Stimulated activated CD4-positive, alpha-beta T cell treated with anti-CD3 and anti-CD28 coated beads, Interleukin-4, amount 100 ng/mL, for 48 hours (primary cell): ENCODE data around the gene HLF.

Experiments used
- DNase-seq, 2 donors: peaks; one replicate each; pipeline ENCODE4 v3.0.0-alpha.2; 2020; ENCODE audit warnings: low read depth in 2 of 2

Gene HLF

GRCh38 chr17:55274355-55275255 is 9.8 kb downstream of the HLF start:
- DNase-seq, result no peak

- DNase-seq, result no peak
These were observed 11.4 kb downstream of the HLF start for GRCh38 chr17:55275894-55276804.

- DNase-seq, result no peak
These were observed 13.6 kb downstream of the HLF start for GRCh38 chr17:55278173-55278961.

GRCh38 chr17:55279203-55279602 is 14.4 kb downstream of the HLF start:
- no peak for DNase-seq

- DNase-seq, result no peak
These were observed 15.0 kb downstream of the HLF start for GRCh38 chr17:55279788-55280187.

GRCh38 chr17:55280212-55280611 is 15.5 kb downstream of the HLF start:
- DNase-seq, result no peak

GRCh38 chr17:55281649-55282378 is 17.1 kb downstream of the HLF start:
- no peak for DNase-seq

- DNase-seq, result no peak
These were observed 17.6 kb downstream of the HLF start for GRCh38 chr17:55282379-55282702.

- DNase-seq, result no peak
These were observed 18.0 kb downstream of the HLF start for GRCh38 chr17:55282741-55283140.

GRCh38 chr17:55283256-55283965 is 18.7 kb downstream of the HLF start:
- no peak for DNase-seq

- no peak for DNase-seq
These were observed 19.5 kb downstream of the HLF start for GRCh38 chr17:55284001-55284884.

GRCh38 chr17:55284944-55285339 is 20.2 kb downstream of the HLF start:
- DNase-seq, result no peak

- no peak for DNase-seq
These were observed 20.9 kb downstream of the HLF start for GRCh38 chr17:55285340-55286301.

GRCh38 chr17:55286681-55287589 is 22.2 kb downstream of the HLF start:
- no peak for DNase-seq

- no peak for DNase-seq
These were observed 23.8 kb downstream of the HLF start for GRCh38 chr17:55288356-55289105.

GRCh38 chr17:55289106-55289446 is 24.3 kb downstream of the HLF start:
- no peak for DNase-seq

- DNase-seq, result no peak
These were observed 25.2 kb downstream of the HLF start for GRCh38 chr17:55289978-55290377.
